ENCODE measurements around the gene PDZD7. TPM values are rescaled to one million over a fixed set of nuclear protein-coding genes. Genes with fewer than 3 reads are reported as not detected.

Gene PDZD7
- total RNA-seq, 2 donors from 2014 or later, result 0.19 to 0.42 TPM

- H3K27ac ChIP-seq, result peak overlapping the region; percentile 90
- H3K27me3 ChIP-seq, result no peaks in the 10 kb centered on the region
- no peaks in the 10 kb centered on the region for H3K9me3 ChIP-seq
- H3K4me3 ChIP-seq, result peak overlapping the region; percentile 76
- DNase-seq, result peak; percentile 77
- H3K9ac ChIP-seq (ENCODE audit: low read depth in 2 of 2, low read length in 2 of 2), result peak overlapping the region; percentile 85 to 90
- intact Hi-C loops (cut with DNase I), result no loop called here
- H3K36me3 ChIP-seq, result no peaks in the 10 kb centered on the region
- TF ChIP-seq, protein P1, sequence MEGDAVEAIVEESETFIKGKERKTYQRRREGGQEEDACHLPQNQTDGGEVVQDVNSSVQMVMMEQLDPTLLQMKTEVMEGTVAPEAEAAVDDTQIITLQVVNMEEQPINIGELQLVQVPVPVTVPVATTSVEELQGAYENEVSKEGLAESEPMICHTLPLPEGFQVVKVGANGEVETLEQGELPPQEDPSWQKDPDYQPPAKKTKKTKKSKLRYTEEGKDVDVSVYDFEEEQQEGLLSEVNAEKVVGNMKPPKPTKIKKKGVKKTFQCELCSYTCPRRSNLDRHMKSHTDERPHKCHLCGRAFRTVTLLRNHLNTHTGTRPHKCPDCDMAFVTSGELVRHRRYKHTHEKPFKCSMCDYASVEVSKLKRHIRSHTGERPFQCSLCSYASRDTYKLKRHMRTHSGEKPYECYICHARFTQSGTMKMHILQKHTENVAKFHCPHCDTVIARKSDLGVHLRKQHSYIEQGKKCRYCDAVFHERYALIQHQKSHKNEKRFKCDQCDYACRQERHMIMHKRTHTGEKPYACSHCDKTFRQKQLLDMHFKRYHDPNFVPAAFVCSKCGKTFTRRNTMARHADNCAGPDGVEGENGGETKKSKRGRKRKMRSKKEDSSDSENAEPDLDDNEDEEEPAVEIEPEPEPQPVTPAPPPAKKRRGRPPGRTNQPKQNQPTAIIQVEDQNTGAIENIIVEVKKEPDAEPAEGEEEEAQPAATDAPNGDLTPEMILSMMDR (IDR thresholded peaks at IDR 0.05), result no peak
- H3K4me1 ChIP-seq, result peaks cover 8% of the 10 kb centered on the region
Observed at GRCh38 chr10:101031796-101032636, 1.1 kb upstream of the PDZD7 start.

DNA sequence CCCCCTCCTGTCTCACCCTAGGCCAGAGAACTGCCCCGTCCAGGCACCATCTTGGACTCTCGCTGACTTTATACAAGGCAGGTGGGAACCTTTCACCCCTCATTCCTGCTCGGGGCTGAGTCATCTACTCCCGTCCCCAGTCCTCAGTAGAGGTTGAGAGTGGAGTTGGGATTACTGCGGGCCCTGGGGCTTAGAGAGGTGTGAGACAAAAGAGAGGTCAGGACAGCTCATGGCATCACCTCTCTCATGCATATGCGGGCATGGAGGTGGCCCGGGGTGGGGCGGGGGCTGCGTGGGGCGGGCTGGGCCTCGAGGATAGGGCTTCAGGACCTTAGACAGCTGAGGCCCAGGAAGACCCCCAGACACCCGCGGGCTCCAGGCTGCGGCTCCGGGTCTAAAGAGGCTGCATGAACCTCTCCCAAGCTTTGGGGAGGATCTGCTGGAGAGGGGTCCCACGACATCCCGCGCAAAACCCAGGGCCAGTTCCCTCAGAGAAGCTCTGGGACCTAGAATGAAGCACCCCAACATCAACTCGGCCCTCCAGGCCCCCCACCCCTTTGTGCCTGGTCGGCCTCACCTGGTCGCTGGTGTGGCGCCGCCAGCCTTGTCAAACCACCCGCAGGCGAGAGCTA, 317 bp downstream of the PDZD7 start:
- DNase-seq, result no peak
- H3K4me3 ChIP-seq, result peak overlapping the region; percentile 76
- no peaks in the 10 kb centered on the region for H3K9me3 ChIP-seq
- TF ChIP-seq, protein P1 (IDR thresholded peaks at IDR 0.05), result no peak
- H3K4me1 ChIP-seq, result peaks cover 8% of the 10 kb centered on the region
- no peaks in the 10 kb centered on the region for H3K36me3 ChIP-seq
- H3K27me3 ChIP-seq, result no peaks in the 10 kb centered on the region
- peak overlapping the region in 1 of 2 donors; percentile 85 for H3K9ac ChIP-seq (ENCODE audit: low read depth in 2 of 2, low read length in 2 of 2)
- intact Hi-C loops (cut with DNase I), result no loop called here
- H3K27ac ChIP-seq, result peak overlapping the region; percentile 90

- H3K9ac ChIP-seq (ENCODE audit: low read depth in 2 of 2, low read length in 2 of 2), result no peak overlapping the region
- no peaks in the 10 kb centered on the region for H3K9me3 ChIP-seq
- H3K27me3 ChIP-seq, result no peaks in the 10 kb centered on the region
- H3K27ac ChIP-seq, result no peak overlapping the region
- intact Hi-C loops (cut with DNase I), result no loop called here
- DNase-seq, result no peak
- H3K4me1 ChIP-seq, result peaks cover 8% of the 10 kb centered on the region
- TF ChIP-seq, protein P1 (IDR thresholded peaks at IDR 0.05), result no peak
- no peak overlapping the region for H3K4me3 ChIP-seq
- H3K36me3 ChIP-seq, result no peaks in the 10 kb centered on the region
Observed at GRCh38 chr10:101029520-101030295, 1.2 kb downstream of the PDZD7 start.

GRCh38 chr10:101028446-101029337, 2.2 kb downstream of the PDZD7 start:
- intact Hi-C loops (cut with DNase I), result no loop called here
- no peak overlapping the region for H3K9ac ChIP-seq (ENCODE audit: low read depth in 2 of 2, low read length in 2 of 2)
- no peak for DNase-seq
- H3K4me3 ChIP-seq, result no peak overlapping the region
- peaks cover 8% of the 10 kb centered on the region for H3K4me1 ChIP-seq
- TF ChIP-seq, protein P1 (IDR thresholded peaks at IDR 0.05), result no peak
- H3K9me3 ChIP-seq, result no peaks in the 10 kb centered on the region
- H3K27ac ChIP-seq, result no peak overlapping the region
- no peaks in the 10 kb centered on the region for H3K27me3 ChIP-seq
- H3K36me3 ChIP-seq, result no peaks in the 10 kb centered on the region
